Measurements from ENCODE around the gene NEURL3. TPM values are rescaled to one million over a fixed set of nuclear protein-coding genes. Genes with fewer than 3 reads are reported as not detected.

Gene NEURL3
- total RNA-seq, 1 donor from 2014 or later = not detected

DNA sequence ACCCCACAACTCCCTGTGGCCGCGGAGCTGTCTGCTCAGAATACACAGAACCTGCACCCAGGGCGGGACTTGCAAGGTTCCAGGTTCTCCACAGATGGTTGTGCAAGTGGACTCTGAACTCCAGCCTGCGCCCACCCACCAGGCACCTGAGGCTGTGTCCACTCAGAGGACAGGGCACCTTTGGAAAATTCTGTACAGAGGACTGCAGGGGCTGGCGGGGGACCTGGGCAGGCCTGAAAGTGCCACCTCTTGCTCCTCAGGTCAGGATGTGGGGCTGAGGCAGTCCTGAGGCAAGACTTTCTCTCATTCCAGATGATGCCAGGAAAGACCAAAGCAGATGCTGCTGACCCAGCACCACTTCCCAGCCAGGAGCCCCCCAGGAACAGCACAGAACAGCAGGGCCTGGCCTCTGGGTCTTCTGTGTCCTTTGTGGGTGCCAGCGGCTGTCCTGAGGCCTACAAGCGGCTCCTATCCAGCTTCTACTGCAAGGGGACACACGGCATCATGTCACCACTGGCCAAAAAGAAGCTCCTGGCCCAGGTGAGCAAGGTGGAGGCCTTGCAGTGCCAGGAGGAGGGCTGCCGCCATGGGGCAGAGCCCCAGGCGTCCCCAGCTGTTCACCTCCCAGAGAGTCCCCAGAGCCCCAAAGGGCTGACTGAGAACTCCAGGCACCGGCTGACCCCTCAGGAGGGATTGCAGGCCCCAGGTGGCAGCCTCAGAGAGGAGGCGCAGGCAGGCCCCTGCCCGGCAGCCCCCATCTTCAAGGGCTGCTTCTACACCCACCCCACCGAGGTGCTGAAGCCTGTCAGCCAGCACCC is 45.8 kb upstream of the NEURL3 start:
- no peaks in the 10 kb centered on the region for H3K9me3 ChIP-seq (ENCODE audit: low read depth)
- H4K20me1 ChIP-seq (ENCODE audit: low read depth) = no peaks in the 10 kb centered on the region
- H3K4me3 ChIP-seq = no peak overlapping the region
- H2AFZ ChIP-seq (replicated peaks) = no peak overlapping the region
- H3K27ac Mint-ChIP-seq = no peak overlapping the region
- H3K36me3 Mint-ChIP-seq = peaks cover 2% of the 10 kb centered on the region
- no peaks in the 10 kb centered on the region for H3F3A ChIP-seq (ENCODE audit: low read depth)
- H3K9ac ChIP-seq = no peak overlapping the region
- no peaks in the 10 kb centered on the region for H3K4me1 Mint-ChIP-seq
- no peaks in the 10 kb centered on the region for H3K27me3 ChIP-seq
- H3K27me3 Mint-ChIP-seq (ENCODE audit: insufficient read depth, low read depth) = peaks cover 2% of the 10 kb centered on the region
- H3K79me2 ChIP-seq (ENCODE audit: low read depth) = no peaks in the 10 kb centered on the region
- DNase-seq (ENCODE audit: low spot score) = no peak
- no peak overlapping the region for H3K27ac ChIP-seq
- H3K4me1 ChIP-seq = no peaks in the 10 kb centered on the region
- TF ChIP-seq EZH2phosphoT487 (IDR thresholded peaks at IDR 0.05) = no peak
- TF ChIP-seq, protein P1, sequence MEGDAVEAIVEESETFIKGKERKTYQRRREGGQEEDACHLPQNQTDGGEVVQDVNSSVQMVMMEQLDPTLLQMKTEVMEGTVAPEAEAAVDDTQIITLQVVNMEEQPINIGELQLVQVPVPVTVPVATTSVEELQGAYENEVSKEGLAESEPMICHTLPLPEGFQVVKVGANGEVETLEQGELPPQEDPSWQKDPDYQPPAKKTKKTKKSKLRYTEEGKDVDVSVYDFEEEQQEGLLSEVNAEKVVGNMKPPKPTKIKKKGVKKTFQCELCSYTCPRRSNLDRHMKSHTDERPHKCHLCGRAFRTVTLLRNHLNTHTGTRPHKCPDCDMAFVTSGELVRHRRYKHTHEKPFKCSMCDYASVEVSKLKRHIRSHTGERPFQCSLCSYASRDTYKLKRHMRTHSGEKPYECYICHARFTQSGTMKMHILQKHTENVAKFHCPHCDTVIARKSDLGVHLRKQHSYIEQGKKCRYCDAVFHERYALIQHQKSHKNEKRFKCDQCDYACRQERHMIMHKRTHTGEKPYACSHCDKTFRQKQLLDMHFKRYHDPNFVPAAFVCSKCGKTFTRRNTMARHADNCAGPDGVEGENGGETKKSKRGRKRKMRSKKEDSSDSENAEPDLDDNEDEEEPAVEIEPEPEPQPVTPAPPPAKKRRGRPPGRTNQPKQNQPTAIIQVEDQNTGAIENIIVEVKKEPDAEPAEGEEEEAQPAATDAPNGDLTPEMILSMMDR (IDR thresholded peaks at IDR 0.05) = no peak
- TF ChIP-seq EZH2 (IDR thresholded peaks at IDR 0.05) = no peak
- no peaks in the 10 kb centered on the region for H3K36me3 ChIP-seq
- no peak overlapping the region for H3K4me2 ChIP-seq
- no peaks in the 10 kb centered on the region for H3K9me3 Mint-ChIP-seq
- no peak overlapping the region for H3K4me3 Mint-ChIP-seq

DNA sequence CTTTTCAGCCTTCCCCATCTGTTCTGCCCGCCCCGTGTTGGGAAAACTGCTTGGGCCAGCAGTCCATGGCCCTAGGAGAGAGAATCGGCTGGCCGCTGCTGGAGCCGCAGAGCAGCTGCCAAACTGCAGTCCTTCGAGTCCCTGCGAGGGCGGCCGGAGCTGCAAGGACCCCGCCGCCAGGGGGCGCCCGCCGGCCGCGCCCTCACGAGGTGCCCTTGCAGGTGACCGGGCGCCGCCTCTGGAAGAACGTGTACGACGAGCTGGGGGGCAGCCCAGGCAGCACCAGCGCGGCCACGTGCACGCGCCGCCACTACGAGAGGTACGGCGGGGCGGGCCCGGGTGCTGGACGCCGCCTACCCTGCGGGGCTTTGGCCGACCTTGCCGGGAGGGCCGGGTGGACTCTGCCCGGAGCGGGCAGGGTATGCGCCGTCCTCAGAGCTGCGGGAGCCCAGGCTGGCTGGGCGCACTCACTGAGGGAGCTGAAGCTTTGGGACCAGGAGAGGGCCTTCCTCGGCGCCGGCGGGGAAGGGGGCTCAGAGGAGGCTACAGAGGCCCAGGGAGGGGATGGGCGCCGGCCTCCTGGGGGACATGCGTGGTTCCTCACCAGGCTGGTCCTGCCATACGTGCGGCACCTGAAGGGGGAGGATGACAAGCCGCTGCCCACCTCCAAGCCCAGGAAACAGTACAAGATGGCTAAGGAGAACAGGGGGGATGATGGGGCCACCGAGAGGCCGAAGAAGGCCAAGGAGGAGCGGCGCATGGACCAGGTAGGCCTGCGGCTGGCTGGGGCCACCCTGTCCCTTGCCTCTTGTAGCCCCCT is 45.0 kb upstream of the NEURL3 start:
- H3K4me3 ChIP-seq = no peak overlapping the region
- no peak overlapping the region for H3K27ac Mint-ChIP-seq

DNA sequence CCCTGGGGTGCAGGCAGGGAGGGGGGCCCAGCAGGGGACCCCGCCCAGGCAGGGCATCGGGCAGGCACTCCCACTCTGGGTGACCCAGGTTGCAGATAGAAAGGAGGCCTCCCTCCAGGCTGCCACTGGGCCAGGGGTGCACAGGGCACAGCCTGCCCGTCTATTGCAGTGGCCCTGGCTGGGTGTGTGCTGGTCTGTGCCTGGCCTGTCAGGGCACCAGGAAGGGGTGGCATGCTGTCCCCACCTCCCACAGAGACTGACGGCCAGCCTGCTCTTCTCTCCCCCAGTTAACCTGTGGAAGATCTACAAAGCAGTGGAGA is 44.3 kb upstream of the NEURL3 start:
- Histone ChIP-seq H3K27ac (no peak overlapping the region), H3F3A (ENCODE audit: low read depth) (no peaks in the 10 kb centered on the region), H3K79me2 (ENCODE audit: low read depth) (no peaks in the 10 kb centered on the region), H3K9ac (no peak overlapping the region), H3K9me3 (ENCODE audit: low read depth) (no peaks in the 10 kb centered on the region), H3K27me3 (no peaks in the 10 kb centered on the region), H3K4me3 (no peak overlapping the region), H2AFZ (replicated peaks) (no peak overlapping the region), H3K36me3 (no peaks in the 10 kb centered on the region), H4K20me1 (ENCODE audit: low read depth) (no peaks in the 10 kb centered on the region), H3K4me2 (no peak overlapping the region), H3K4me1 (no peaks in the 10 kb centered on the region)
- peaks cover 6% of the 10 kb centered on the region for H3K9me3 Mint-ChIP-seq
- peaks cover 9% of the 10 kb centered on the region for H3K36me3 Mint-ChIP-seq
- no peak overlapping the region for H3K4me3 Mint-ChIP-seq
- DNase-seq (ENCODE audit: low spot score) = no peak
- H3K27ac Mint-ChIP-seq = no peak overlapping the region
- H3K4me1 Mint-ChIP-seq = no peaks in the 10 kb centered on the region
- H3K27me3 Mint-ChIP-seq (ENCODE audit: insufficient read depth, low read depth) = peaks cover 2% of the 10 kb centered on the region
- TF ChIP-seq, protein P1 (IDR thresholded peaks at IDR 0.05) = no peak
- TF ChIP-seq EZH2 (IDR thresholded peaks at IDR 0.05) = no peak
- TF ChIP-seq EZH2phosphoT487 (IDR thresholded peaks at IDR 0.05) = no peak

More for the DNA sequence above, 45.0 kb upstream of the NEURL3 start:
- no peaks in the 10 kb centered on the region for H3K4me1 Mint-ChIP-seq
- H3K27me3 Mint-ChIP-seq (ENCODE audit: insufficient read depth, low read depth) = peaks cover 2% of the 10 kb centered on the region
- DNase-seq (ENCODE audit: low spot score) = peak; percentile 55
- H3K4me1 ChIP-seq = no peaks in the 10 kb centered on the region
- peaks cover 2% of the 10 kb centered on the region for H3K9me3 Mint-ChIP-seq
- H3K9ac ChIP-seq = no peak overlapping the region
- no peaks in the 10 kb centered on the region for H3K27me3 ChIP-seq
- no peak overlapping the region for H3K4me3 Mint-ChIP-seq
- no peak overlapping the region for H3K4me2 ChIP-seq
- no peaks in the 10 kb centered on the region for H4K20me1 ChIP-seq (ENCODE audit: low read depth)
- H2AFZ ChIP-seq (replicated peaks) = no peak overlapping the region
- TF ChIP-seq EZH2phosphoT487 (IDR thresholded peaks at IDR 0.05) (no peak), EZH2 (IDR thresholded peaks at IDR 0.05) (no peak)
- TF ChIP-seq, protein P1 (IDR thresholded peaks at IDR 0.05) = peak; percentile 61
- no peaks in the 10 kb centered on the region for H3K36me3 ChIP-seq
- no peak overlapping the region for H3K27ac ChIP-seq
- no peaks in the 10 kb centered on the region for H3F3A ChIP-seq (ENCODE audit: low read depth)
- no peaks in the 10 kb centered on the region for H3K9me3 ChIP-seq (ENCODE audit: low read depth)
- no peaks in the 10 kb centered on the region for H3K79me2 ChIP-seq (ENCODE audit: low read depth)
- peaks cover 6% of the 10 kb centered on the region for H3K36me3 Mint-ChIP-seq
